Left lung (tissue), 10 donors: ENCODE measurements around the gene IFI16. TPM values are rescaled to one million over a fixed set of nuclear protein-coding genes. Genes with fewer than 3 reads are reported as not detected.
A peak's percentile ranks its signal among the peaks of the same experiment; 100 is the strongest.

Experiments used
- ATAC-seq: fragments of 200-7000 bp; cut with Tn5 transposase; one replicate; pipeline ENCODE4 v1.9.1; 2020; ENCODE audit warnings: moderate library complexity
- DNase-seq, 4 donors: peaks; one replicate each; pipeline ENCODE4 v3.0.0-alpha.2; 2013 to 2020
- H3K27ac ChIP-seq, 2 donors: fragments of 200-600 bp; sonication (generic) in 1 of 2; one replicate each; pipeline versions ENCODE4 v1.5.0 to v1.8.0; 2020 to 2021
- H3K27me3 ChIP-seq, 2 donors: fragments of 200-600 bp; sonication (generic) in 1 of 2; one replicate each; pipeline versions ENCODE4 v1.5.0 to v1.8.0; 2020 to 2021
- H3K36me3 ChIP-seq, 2 donors: fragments of 200-600 bp; sonication (generic) in 1 of 2; one replicate each; pipeline versions ENCODE4 v1.5.0 to v1.8.0; 2020 to 2021
- H3K4me1 ChIP-seq, 2 donors: fragments of 200-600 bp; one replicate each; pipeline ENCODE4 v1.8.0; 2021
- H3K4me3 ChIP-seq, 2 donors: fragments of 200-600 bp; sonication (generic) in 1 of 2; one replicate each; pipeline versions ENCODE4 v1.5.0 to v1.8.0; 2020 to 2021; ENCODE audit warnings: mild to moderate bottlenecking in 1 of 2
- H3K9me3 ChIP-seq, 2 donors: fragments of 200-600 bp; sonication (generic) in 1 of 2; one replicate each; pipeline versions ENCODE4 v1.5.0 to v1.8.0; 2020 to 2021
- intact Hi-C, 2 donors: fragments of 100-400 bp; cut with DNase I; formaldehyde crosslinking; loops; one replicate each; pipeline versions ENCODE4 v1.11.2 to v1.14.2; 2022
- polyA plus RNA-seq, 6 donors: library from polyadenylated mRNA; unstranded; fragments of 120-200 nt; gene quantifications; one replicate each; pipeline ENCODE4 v1.2.1, GENCODE V29; 2013; ENCODE audit not compliant: insufficient read length in 6 of 6
- total RNA-seq, 2 donors: library from RNA; stranded (reverse); fragmentation: NEBNext Ultra II Directional; extraction: Animal tissue kit (Norgen Biotek cat#: 25700); gene quantifications; one replicate each; pipeline ENCODE4 v1.2.1, GENCODE V29; 2021
- TF ChIP-seq, protein P1 (sequence below), 2 donors: fragments of 200-600 bp; sonication (generic) in 1 of 2; IDR thresholded peaks; one replicate each; pipeline versions ENCODE4 v1.5.0 to v1.8.0; 2021; ENCODE audit warnings: antibody characterized with exemption in 2 of 2
- donor health status: DM: no; HTN: yes; CAD: no.
- donor health status: DM: no; HTN: no; CAD: no.

IFI16 gene
- total and polyA plus RNA-seq, 8 donors = 69.7 to 132 (median 106) TPM

GRCh38 chr1:159076438-159077119 is 66.9 kb downstream of the IFI16 start, which contains the start of gene AIM2:
AIM2 (minus strand) TSS chr1:159076766; CDS start chr1:159073499, 3,267 bp downstream.
- DNase-seq (no peak), ATAC-seq (peak; percentile 62)
- Histone ChIP-seq H3K36me3 (no peaks in the 10 kb centered on the region), H3K4me1 (peaks cover 0 to 24% of the 10 kb centered on the region in 2 donors), H3K27ac (peak within 1 kb of the TSS; percentile 61 to 90), H3K27me3 (no peaks in the 10 kb centered on the region), H3K4me3 (peak within 1 kb of the TSS in 1 of 2 donors; percentile 24), H3K9me3 (no peaks in the 10 kb centered on the region)
- intact Hi-C loops = no loop called here
- TF ChIP-seq, protein P1, sequence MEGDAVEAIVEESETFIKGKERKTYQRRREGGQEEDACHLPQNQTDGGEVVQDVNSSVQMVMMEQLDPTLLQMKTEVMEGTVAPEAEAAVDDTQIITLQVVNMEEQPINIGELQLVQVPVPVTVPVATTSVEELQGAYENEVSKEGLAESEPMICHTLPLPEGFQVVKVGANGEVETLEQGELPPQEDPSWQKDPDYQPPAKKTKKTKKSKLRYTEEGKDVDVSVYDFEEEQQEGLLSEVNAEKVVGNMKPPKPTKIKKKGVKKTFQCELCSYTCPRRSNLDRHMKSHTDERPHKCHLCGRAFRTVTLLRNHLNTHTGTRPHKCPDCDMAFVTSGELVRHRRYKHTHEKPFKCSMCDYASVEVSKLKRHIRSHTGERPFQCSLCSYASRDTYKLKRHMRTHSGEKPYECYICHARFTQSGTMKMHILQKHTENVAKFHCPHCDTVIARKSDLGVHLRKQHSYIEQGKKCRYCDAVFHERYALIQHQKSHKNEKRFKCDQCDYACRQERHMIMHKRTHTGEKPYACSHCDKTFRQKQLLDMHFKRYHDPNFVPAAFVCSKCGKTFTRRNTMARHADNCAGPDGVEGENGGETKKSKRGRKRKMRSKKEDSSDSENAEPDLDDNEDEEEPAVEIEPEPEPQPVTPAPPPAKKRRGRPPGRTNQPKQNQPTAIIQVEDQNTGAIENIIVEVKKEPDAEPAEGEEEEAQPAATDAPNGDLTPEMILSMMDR (IDR thresholded peaks at IDR 0.05) = no peak

GRCh38 chr1:159077120-159077961 is 67.6 kb downstream of the IFI16 start:
- DNase-seq (peak in 2 of 4 donors; percentile 81 to 85), ATAC-seq (peak; percentile 78)
- TF ChIP-seq, protein P1 (IDR thresholded peaks at IDR 0.05) = no peak
- Histone ChIP-seq H3K9me3 (no peaks in the 10 kb centered on the region), H3K4me1 (peaks cover 0 to 19% of the 10 kb centered on the region in 2 donors), H3K4me3 (peak overlapping the region in 1 of 2 donors; percentile 24), H3K36me3 (no peaks in the 10 kb centered on the region), H3K27ac (peak overlapping the region; percentile 61 to 90), H3K27me3 (no peaks in the 10 kb centered on the region)
- intact Hi-C loops = no loop called here

- peaks cover 0 to 27% of the 10 kb centered on the region in 2 donors for H3K4me1 ChIP-seq
- no peak for ATAC-seq
- no peaks in the 10 kb centered on the region for H3K27me3 ChIP-seq
- TF ChIP-seq, protein P1 (IDR thresholded peaks at IDR 0.05) = no peak
- H3K36me3 ChIP-seq = no peaks in the 10 kb centered on the region
- no peak overlapping the region for H3K4me3 ChIP-seq
- H3K9me3 ChIP-seq = no peaks in the 10 kb centered on the region
- intact Hi-C loops = no loop called here
- no peak overlapping the region for H3K27ac ChIP-seq
- DNase-seq = no peak
These were observed 69.8 kb downstream of the IFI16 start for GRCh38 chr1:159079525-159079924.

- no peak for DNase-seq
- Histone ChIP-seq H3K27me3 (no peaks in the 10 kb centered on the region), H3K4me1 (peaks cover 0 to 27% of the 10 kb centered on the region in 2 donors), H3K36me3 (no peaks in the 10 kb centered on the region), H3K9me3 (no peaks in the 10 kb centered on the region), H3K4me3 (no peak overlapping the region), H3K27ac (no peak overlapping the region)
- intact Hi-C loops = no loop called here
- TF ChIP-seq, protein P1 (IDR thresholded peaks at IDR 0.05) = no peak
- ATAC-seq = no peak
These were observed 71.9 kb downstream of the IFI16 start for GRCh38 chr1:159081626-159082025.

GRCh38 chr1:159083013-159083412 is 73.3 kb downstream of the IFI16 start:
- Histone ChIP-seq H3K27me3 (no peaks in the 10 kb centered on the region), H3K4me3 (no peak overlapping the region), H3K27ac (peak overlapping the region in 1 of 2 donors; percentile 91), H3K9me3 (no peaks in the 10 kb centered on the region), H3K4me1 (peaks cover 0 to 27% of the 10 kb centered on the region in 2 donors), H3K36me3 (no peaks in the 10 kb centered on the region)
- intact Hi-C loops = no loop called here
- TF ChIP-seq, protein P1 (IDR thresholded peaks at IDR 0.05) = no peak
- no peak for DNase-seq
- no peak for ATAC-seq
